NAMALWA (cell line): ENCODE results near the gene VSTM1.
"Not testable (repeated sequence)": the region's sequence is repeated elsewhere in the genome, so short reads cannot be mapped to it uniquely, and the experiment has no call there.

Source experiments
- DNase-seq: peaks from one replicate; pipeline ENCODE4 v3.0.0-alpha.2; 2015; ENCODE audit warnings: low spot score

The VSTM1 gene, protein sequence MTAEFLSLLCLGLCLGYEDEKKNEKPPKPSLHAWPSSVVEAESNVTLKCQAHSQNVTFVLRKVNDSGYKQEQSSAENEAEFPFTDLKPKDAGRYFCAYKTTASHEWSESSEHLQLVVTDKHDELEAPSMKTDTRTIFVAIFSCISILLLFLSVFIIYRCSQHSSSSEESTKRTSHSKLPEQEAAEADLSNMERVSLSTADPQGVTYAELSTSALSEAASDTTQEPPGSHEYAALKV

DNA sequence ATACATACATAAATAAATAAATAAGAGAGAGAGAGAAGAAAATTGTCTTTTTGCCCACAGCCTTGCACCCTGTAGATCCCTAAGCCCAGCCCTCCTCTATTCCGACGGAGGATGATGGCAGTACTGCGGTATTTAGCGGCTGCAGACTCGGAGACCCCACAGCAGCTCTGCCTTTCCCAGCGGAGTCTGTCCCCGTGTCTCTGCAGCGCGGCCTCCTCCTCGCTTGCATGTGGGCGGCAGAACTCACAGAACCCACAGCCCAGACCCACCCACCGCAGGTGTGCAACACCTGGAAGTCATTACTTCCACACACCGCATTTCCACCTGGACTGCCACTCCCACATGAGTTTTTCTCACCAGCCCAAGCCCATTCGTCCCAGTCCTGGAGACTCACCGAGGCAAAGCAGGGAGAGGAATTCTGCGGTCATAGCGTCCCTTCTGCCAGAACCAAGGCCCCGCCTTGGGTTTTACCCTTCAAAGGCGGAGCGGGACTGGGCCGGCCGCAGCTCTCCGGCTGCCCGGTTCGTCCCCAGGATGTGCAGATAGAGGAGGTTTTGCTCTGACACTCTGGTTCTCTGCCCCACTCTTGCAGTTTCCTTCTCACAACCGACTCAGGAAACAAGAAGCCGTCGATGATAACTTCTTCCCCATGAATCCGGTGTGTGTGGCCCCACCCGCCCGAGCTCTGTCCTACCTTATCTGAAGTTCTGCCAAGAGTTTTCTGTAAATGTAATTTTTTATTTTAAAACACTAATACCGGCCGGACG, at the start of gene VSTM1:
Gene VSTM1, minus strand, starts transcription at position 548 of the 767 bp plus-strand sequence. Its CDS starts 120 bp downstream, at position 428.
- DNase-seq: no peak

DNA sequence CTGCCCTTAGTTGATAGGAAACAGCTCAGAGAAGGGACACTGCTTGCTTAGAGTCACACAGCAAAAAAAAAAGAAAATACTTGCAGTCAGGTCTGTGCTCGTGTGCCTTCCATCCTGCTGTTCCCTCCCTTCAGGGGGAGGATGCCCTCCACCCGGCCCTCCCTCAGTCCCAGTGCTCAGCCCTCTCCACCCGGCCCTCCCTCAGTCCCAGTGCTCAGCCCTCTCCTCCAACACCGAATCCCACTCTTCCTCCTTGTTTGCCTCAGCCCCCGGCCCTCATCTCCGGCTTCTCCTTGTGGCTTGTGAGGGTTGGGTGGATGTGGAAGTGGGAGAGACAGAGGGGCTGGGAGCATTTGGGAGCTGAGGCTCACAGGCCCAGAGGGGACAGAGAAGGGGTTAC, 46.0 kb upstream of the VSTM1 start:
- DNase-seq: no peak

DNA sequence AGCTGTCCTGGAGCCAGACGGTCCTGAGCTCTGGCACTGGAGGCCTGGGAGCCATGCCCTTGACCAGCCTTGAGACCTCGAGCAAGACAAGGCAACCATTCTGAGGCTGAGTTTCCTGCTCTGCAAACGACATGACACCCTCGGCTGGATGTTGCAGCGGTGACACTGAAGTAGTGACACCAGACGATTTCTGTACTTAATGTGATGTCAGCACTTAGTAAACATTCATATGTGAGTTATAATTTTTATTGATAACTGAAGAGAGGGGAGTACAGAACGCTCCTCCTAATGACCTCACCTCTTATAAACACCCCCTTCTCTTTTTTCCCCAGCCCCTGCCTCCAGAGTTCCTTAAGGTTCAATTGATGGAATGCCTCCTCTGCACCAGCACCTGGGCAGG, 44.8 kb upstream of the VSTM1 start:
- DNase-seq: no peak

DNA sequence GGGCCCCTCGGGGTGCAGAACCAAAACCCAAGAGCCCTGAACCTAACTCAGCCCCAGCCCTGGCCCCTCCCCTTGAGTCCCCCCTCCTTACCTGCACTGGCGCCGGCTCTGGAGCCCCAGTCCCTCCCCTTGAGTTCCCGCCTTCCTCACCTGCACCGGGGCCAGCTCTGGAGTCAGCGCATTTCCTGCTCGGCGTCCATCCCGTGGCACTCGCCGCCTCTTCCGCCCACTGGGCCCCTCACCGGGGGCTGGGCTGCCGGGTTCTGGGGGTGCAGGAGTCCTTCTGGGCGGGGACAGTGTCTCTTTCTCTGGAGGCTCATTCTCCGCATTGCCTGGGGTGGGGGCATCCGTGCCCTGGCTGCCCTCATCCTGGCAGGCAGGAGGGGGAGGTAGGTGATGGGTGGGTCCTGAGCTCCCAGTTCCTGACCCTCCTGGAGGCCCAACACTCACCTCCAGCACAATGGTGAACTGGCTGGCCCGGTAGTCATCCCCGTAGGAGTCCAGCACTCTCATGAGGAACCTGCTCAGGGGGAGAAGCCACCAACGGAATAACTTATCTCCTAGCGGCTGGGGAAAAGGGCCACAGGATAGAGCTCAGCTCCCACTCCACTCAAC, 44.3 kb upstream of the VSTM1 start:
- DNase-seq: no peak

DNA sequence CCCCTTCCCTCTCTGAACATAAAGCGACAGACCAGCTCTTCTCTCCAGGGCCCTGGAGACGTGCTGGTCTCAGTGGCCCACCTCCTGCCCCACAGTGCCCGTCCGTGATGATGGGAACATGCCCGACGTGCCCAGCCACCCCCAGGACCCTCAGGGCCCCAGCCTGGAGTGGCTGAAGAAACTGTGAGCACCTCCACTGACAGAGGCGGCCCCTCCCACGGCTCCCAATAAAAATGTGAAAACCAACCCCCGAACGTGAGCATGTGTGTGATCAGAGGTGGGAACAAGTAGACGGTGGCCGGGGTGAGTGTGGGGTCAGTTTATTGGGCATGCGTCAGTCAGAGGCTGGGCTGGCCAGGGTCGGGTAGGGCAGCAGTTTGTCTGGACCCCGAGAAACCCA, 43.0 kb upstream of the VSTM1 start:
- no peak for DNase-seq

DNA sequence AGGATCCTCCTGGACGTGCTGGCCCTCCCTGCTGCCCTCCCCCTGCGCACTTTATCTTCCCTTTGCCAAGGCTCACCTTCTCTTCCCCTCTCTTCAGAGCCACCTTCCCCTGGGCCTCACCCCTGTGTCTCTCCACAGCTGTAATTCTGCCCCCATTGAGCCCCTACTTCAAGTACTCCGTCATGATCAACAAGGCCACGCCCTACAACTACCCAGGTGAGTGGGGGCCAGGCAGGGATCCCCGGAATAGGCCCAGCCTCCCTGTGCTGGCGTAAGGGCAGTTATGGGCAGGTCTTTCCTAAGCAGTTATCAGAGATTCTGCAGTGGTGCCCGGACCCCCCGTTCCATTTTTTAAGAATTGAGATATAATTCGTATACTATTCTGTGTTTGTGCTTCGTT, 42.1 kb upstream of the VSTM1 start:
- DNase-seq: no peak

DNA sequence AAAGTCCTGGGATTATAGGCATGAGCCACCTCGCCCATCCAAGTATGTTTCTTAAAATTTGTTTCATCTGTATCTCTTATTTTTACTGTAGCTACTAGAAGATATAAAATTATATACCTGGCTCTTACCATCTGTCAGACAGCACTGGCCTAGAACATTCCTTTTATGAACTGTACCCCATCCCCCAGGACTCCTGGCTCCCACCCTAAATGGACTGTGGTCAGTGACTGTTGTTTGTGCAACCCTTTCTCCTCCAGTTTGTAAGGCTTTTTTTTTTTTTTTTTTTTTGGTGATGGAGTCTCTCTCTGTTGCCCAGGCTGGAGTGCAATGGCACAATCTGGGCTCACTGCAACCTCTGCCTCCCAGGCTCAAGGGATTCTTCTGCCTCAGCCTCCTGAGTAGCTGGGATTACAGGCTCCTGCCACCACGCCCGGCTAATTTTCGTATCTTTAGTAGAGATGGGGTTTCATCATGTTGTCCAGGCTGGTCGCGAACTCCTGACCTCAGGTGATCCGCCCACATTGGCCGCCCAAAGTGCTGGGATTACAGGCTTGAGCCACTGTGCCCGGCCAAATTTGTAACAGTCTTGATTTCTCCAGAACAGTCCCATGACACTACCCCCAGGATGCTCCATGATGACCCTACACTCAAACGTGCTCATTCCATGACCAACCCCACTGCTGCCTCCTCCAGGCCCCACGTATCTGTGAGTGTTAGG, 41.5 kb upstream of the VSTM1 start:
- no peak for DNase-seq

DNA sequence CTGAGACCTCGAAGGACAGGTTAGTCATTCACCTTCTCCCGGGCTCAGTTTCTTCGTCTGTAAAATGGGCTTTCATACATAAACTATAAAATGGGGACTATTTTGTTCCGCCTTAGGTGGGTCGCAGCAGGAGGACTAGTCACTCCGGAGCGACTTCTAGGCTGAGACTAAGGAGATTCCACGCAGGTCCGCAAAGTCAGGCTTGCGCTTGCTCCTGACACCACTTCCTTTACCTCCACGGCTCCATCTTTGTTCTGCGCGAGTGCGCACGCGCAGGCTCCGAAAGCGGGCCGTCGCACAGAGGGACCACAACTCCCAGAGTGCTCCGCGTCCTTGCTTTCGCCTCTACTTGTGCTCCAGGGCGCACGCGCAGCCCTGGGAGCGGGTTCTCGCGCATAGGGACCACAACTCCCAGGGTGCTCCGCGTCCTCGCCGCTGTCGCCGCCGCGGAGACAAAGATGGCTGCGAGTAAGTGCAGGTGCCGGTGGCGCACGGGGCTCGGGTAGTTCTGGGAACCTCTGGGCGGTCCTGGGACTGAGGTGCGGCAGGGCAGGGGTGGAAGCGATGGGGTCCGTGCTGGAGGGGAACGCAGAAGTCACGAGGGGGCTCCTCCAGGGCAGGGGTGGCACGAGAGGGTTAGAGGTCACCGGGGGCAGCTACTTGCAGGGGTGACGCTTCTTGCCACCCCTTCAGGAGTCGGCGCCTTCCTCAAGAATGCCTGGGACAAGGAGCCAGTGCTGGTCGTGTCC, 38.9 kb upstream of the VSTM1 start, which contains the start of gene NDUFA3:
Gene NDUFA3, plus strand, starts transcription at position 435 of the 749 bp plus-strand sequence. Its CDS starts 24 bp downstream, at position 459.
- peak; percentile 99 for DNase-seq

DNA sequence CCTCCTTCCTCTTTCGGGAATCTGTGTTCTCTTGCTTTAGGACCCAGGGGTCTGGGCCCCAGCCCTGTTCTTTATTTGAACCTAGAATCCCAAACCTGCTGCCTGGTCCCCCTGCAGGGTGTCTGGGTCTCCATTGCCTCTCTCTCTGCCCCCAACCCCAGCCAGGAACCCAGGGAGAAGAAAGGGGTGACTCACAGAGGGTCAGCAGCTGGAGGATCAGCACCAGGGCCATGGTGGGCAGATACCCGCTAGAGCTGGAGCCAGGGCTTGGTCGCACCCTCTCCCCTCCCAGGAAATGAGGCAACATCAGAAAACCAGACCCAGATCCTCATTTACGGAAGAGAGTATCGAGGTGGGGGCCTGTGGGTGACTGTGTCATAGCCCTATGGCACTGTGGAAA, 36.9 kb upstream of the VSTM1 start, which contains the start of gene OSCAR:
Gene OSCAR, minus strand, starts transcription at position 243 of the 400 bp plus-strand sequence. Its CDS starts 11 bp downstream, at position 232.
- no peak for DNase-seq

DNA sequence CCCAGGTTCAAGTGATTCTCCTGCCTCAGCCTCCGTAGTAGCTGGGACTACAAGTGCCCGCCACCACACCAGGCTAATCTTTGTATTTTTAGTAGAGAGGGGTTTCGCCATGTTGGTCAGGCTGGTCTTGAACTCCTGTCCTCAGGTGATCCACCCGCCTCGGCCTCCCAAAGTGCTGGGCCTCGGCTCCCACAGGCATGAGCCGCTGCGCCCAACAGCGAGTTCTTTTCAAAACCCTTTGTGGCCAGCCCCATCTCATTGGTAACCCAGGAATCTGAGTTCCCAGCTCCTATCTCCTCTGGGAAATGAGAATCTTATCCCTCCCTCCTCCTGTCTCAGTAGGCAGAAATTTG, 36.2 kb upstream of the VSTM1 start:
- DNase-seq: not testable (repeated sequence)

DNA sequence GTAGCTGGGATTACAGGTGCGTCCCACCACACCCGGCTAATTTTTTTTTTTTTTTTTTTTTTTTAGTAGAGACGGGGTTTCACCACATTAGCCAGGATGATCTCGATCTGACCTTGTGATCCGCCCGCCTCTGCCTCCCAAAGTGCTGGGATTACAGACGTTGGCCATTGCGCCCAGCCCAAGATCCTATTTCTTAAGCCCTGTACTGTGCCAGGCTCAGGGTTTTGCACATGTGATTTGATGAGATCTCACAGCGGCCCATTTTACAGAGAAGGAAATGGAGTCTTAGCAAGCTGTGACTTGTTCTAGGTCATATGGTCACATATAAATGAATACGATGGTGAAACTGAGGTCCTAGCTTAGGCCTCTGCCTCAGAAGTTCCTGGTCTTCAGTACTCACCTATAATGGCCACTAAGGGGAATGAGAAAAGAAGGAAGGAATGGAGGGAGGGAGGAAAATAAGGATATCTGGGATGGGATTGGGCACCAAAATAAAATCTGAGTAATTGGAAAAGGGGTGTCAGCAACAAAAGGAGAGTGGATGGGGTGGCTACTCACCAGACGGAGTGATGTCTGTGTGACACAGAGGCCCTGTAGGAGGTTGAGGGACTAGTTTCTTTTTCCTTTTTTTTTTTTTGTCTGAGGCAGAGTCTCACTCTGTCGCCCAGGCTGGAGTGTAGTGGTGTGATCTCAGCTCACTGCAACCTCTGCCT, 35.6 kb upstream of the VSTM1 start:
- no peak for DNase-seq

DNA sequence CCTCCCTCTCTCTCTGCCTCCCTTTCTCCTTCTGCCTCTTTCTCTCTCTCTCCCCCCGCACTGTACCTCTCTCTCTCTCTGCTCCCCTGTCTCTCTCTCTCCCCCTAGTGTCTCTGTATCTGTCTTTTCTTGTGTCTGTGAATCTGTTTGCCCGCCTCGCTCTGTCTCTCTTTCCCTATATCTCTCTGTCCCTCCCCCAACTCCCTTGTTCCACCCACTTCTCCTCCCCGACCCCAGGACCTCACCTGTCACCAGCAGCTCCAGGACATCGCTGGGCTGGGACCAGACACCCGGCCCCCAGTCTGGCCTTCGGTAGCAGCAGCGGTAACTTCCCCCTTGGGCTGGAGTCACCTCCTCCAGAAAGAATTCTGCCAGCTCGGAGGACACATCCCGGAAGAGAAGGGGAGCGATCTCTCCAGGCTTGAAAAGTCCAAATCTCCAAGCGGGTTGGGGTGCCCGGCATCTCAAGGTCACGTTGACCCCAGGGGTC, 33.0 kb upstream of the VSTM1 start:
- peak; percentile 53 for DNase-seq

DNA sequence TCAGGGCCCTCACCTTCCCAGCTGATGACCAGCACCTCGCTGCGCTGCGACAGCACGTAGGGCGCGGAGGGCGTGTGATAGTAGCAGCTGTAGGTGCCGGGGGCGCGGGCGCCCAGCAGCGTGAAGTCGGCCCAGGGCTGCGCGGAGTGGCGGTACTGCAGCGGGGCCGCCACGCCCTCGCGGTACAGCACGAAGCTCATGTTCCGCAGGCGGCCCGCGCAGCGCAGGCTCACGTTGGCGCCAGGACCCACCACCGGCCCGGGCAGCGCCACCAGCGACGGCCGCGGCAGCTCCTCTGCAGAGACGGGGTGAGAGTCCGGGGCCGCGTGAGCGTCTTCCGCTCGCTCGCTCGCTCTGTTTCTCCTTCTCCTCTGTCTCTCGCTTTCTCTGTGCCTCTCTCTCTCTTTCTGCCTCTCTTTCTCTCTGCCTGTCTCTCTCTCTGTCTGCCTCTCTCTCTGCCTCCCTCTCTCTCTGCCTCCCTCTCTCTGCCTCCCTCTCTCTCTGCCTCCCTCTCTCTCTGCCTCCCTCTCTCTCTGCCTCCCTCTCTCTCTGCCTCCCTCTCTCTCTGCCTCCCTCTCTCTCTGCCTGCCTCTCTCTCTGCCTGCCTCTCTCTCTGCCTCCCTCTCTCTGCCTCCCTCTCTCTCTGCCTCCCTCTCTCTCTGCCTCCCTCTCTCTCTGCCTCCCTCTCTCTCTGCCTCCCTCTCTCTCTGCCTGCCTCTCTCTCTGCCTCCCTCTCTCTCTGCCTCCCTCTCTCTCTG, 32.3 kb upstream of the VSTM1 start:
- not testable (repeated sequence) for DNase-seq

DNA sequence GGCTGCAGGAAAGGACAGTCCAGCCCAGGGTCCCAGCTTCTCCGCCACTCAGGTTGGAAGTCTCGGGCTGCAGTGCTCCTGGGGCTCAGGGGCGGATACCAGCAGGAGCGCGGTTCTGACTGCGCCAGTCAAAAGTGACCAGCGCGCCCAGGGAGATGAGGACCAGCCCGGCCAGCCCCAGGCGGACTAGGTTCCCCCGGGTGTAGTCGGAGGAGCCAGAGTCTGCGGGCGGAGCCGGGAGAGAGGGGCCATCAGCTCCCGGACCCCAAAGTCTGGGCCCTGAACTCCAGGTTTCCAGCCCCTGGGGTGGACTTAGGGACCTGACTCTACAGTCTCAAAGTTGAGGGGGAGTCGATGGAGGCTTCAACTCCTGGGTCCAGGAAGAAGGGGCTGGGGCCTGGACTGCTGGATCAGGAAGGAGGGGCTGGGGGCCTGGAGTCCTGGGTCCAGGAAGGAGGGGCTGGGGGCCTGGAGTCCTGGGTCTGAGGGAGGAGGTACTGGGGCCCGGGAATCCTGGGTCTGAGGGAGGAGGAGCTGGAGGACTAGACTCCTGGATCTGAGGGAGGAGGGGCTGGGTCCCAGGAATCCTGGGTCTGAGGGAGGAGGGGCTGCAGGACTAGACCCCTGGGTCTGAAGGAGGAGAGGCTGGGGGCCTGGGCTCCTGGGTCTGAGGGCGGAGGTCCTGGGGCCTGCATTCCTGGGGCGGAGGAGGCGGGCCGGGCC, 31.6 kb upstream of the VSTM1 start:
- DNase-seq: no peak

DNA sequence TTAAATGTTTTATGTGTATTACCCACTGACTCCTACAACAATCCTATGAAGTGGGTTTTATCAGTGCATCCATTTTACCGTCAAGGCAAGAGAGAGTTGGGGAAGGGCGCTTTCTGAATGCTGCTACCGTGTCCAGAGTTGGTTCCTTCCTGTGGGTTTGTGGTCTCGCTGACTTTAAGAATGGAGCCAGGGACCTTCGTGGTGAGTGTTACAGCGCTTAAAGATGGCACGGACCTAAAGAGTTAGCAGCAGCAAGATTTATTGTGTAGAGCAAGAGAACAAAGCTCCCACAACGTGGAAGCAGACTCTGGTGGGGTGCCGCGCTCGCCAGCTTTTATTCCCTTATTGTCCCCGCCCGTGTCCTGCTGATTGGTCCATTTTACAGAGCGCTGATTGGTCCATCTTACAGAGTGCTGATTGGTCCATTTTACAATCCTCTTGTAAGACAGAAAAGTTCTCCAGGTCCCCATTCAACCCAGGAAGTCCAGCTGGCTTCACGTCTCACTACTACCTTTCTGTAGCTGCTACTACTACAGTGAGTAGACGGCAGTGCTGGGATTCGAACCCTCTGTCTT, 30.8 kb upstream of the VSTM1 start:
- DNase-seq: no peak

DNA sequence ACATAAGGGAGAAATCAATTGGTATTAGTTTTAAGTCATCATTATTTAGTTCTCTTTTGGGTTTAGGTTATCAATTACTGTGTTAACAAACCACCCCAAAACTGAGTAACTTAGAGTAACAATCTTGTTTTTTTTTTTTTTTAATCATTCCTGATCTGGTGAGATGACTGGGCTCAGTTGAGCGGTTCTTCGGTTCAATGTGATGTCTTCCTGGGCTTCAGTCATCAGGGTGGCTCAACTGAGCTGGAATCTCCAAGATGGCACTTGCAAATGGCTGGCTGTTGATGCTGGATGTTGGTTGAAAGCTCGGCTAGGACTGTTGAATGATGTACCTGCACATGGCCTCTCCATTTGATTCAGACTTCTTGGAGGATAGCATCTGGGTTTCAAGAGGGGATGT, 20.7 kb upstream of the VSTM1 start:
- no peak for DNase-seq

DNA sequence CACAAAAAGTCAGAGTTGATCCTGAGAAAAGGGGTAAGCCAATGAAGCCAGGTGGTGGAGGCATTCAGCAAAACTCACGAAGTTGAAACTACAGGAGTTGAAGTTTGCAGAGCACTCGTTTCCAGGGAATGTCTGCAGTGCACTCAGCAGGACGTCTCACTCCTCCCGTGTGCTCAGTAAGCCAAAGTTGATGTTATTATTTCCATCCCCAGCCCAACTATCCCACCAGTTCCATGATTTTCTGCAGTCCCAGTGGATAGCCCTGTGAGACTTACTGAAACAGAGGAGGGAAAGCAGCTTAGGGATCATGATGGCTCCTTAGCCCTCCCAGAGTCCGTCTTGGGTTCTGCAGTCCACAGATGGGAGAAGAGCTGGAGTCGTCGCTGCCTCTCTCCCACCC, 17.3 kb upstream of the VSTM1 start, which contains the start of gene TARM1:
Gene TARM1, minus strand, starts transcription at position 334 of the 400 bp plus-strand sequence. Its CDS starts 25 bp downstream, at position 309.
- DNase-seq: no peak

DNA sequence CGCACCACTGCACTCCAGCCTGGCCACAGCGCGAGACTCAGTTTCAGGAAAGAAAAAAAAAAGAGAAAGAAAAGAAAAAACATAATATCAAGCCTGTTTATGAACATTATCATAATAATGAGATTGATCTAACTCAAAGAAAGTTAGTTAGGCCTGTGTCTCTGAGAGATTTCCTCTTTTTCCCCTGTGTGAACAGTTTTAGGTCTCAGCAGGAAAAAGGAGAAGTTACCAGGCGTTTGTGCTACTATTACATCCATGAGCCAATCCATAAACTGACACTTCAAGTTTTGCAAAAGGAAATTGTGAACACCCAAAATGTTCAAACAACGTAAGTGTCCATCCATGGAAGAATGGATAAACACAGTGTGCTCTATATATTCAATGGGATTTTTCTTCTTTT, 13.6 kb upstream of the VSTM1 start:
- no peak for DNase-seq

DNA sequence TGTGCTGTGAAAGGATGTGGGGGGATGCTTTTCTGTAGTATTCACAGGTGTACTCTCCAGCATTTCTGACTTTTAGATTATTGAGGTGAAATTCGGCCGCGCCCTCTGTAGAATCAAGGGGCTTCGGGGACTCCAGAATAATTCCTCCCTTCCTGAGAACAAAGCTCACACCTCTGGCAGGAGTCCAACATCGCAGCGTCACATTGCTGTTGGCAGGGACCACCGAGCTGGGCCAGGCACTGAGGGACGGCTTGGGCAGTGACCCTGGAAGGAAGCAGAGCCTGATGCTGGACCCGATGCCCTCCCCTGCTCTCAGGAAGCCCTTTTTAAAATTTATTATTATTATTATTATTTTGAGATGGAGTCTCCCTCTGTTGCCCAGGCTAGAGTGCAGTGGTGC, 11.2 kb upstream of the VSTM1 start:
- DNase-seq: no peak
